Measurements from ENCODE around the gene ST6GALNAC1.

Gene ST6GALNAC1

DNA sequence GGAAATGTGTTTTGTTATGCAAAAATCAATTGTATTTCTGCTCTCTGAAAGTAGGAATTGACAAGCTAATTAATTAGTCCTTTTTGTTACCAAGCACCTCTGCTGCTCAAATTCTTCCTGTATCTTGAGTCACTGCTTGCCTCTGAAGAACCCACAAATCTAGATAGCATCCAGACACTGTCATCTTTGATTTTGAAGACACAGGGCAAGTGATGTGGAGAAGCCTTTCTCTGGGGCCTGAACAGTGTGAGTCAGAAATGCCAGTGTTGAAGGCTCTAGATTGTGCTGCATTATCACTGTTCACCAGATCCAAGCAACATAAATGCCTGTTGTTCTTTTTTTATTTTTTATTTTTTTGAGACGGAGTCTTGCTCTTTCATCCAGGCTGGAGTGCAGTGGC, 10.9 kb upstream of the ST6GALNAC1 start:
- H2AFZ ChIP-seq (ENCODE audit: low read depth, low read length, severe bottlenecking), result no peak overlapping the region
- no peaks in the 10 kb centered on the region for H3K27me3 ChIP-seq (ENCODE audit: low read length)
- no peak overlapping the region for H3K4me3 ChIP-seq (ENCODE audit: insufficient read depth, low read length, poor library complexity, severe bottlenecking)
- H3K9ac ChIP-seq (ENCODE audit: low read length), result no peak overlapping the region
- no peak for TF ChIP-seq EZH2phosphoT487 (conservative IDR thresholded peaks at IDR 0.05; ENCODE audit: low read length)
- TF ChIP-seq, protein P1, sequence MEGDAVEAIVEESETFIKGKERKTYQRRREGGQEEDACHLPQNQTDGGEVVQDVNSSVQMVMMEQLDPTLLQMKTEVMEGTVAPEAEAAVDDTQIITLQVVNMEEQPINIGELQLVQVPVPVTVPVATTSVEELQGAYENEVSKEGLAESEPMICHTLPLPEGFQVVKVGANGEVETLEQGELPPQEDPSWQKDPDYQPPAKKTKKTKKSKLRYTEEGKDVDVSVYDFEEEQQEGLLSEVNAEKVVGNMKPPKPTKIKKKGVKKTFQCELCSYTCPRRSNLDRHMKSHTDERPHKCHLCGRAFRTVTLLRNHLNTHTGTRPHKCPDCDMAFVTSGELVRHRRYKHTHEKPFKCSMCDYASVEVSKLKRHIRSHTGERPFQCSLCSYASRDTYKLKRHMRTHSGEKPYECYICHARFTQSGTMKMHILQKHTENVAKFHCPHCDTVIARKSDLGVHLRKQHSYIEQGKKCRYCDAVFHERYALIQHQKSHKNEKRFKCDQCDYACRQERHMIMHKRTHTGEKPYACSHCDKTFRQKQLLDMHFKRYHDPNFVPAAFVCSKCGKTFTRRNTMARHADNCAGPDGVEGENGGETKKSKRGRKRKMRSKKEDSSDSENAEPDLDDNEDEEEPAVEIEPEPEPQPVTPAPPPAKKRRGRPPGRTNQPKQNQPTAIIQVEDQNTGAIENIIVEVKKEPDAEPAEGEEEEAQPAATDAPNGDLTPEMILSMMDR (IDR thresholded peaks at IDR 0.05; ENCODE audit: insufficient read depth, low read length, poor library complexity, severe bottlenecking), result no peak
- H3K79me2 ChIP-seq (ENCODE audit: insufficient read depth, low read length), result no peaks in the 10 kb centered on the region
- no peaks in the 10 kb centered on the region for H3K9me2 ChIP-seq (replicated peaks; ENCODE audit: insufficient read depth, low read length)
- H4K20me1 ChIP-seq (ENCODE audit: low read depth, low read length), result no peaks in the 10 kb centered on the region
- H3F3A ChIP-seq (ENCODE audit: insufficient read depth), result no peaks in the 10 kb centered on the region
- no peaks in the 10 kb centered on the region for H3K36me3 ChIP-seq (ENCODE audit: low read length)
- H3K9me3 ChIP-seq (ENCODE audit: insufficient read depth, low read length), result no peaks in the 10 kb centered on the region
- no peak overlapping the region for H3K27ac ChIP-seq (ENCODE audit: low read depth, low read length)
- no peak overlapping the region for H3K4me2 ChIP-seq (ENCODE audit: low read depth, low read length, poor library complexity, severe bottlenecking)

DNA sequence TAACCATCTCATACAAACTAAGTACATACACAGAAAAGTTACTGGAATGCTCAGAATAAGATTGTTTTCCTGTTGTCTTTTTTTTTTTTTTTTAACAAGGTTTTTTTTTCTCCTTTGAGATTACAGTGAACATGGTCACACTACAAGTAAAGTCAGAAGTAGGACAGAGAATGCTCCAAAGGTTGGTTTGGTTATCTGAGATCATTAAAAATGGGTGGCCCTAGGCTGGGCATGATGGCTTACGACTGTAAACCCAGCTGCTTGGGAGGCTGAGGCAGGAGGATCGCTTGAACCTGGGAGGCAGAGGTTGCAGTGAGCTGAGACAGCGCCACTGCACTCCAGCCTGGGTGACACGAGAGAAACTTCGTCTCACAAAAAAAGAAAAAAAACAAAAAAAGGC, 6.9 kb upstream of the ST6GALNAC1 start:
- Histone ChIP-seq H3K4me2 (ENCODE audit: low read depth, low read length, poor library complexity, severe bottlenecking) (no peak overlapping the region), H3K27ac (ENCODE audit: low read depth, low read length) (no peak overlapping the region), H3K9me2 (replicated peaks; ENCODE audit: insufficient read depth, low read length) (no peaks in the 10 kb centered on the region), H3K36me3 (ENCODE audit: low read length) (no peaks in the 10 kb centered on the region), H2AFZ (ENCODE audit: low read depth, low read length, severe bottlenecking) (no peak overlapping the region), H3K9me3 (ENCODE audit: insufficient read depth, low read length) (no peaks in the 10 kb centered on the region), H3K27me3 (ENCODE audit: low read length) (no peaks in the 10 kb centered on the region), H4K20me1 (ENCODE audit: low read depth, low read length) (no peaks in the 10 kb centered on the region), H3F3A (ENCODE audit: insufficient read depth) (no peaks in the 10 kb centered on the region), H3K4me3 (ENCODE audit: insufficient read depth, low read length, poor library complexity, severe bottlenecking) (no peak overlapping the region), H3K79me2 (ENCODE audit: insufficient read depth, low read length) (no peaks in the 10 kb centered on the region), H3K9ac (ENCODE audit: low read length) (no peak overlapping the region)
- TF ChIP-seq, protein P1 (IDR thresholded peaks at IDR 0.05; ENCODE audit: insufficient read depth, low read length, poor library complexity, severe bottlenecking), result no peak
- no peak for TF ChIP-seq EZH2phosphoT487 (conservative IDR thresholded peaks at IDR 0.05; ENCODE audit: low read length)

DNA sequence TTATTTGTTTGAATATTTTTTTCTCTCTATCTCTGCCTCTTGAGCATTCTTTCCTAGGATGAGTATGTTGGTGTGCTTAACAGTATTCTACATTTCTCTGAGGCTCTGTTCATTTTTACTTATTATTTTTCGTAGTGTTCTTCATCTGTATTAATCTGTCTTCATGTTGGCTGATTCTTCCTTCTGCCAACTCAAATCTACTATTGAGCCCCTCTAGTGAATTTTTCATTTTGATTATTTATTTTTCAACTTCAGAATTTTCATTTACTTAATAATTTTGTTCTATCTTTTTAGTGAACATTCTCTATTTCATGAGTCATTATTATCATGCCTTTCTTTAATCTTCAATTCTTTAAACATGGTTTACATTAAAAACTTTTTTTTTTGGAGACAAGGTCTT, 3.2 kb upstream of the ST6GALNAC1 start:
- no peak overlapping the region for H3K27ac ChIP-seq (ENCODE audit: low read depth, low read length)
- H3K4me2 ChIP-seq (ENCODE audit: low read depth, low read length, poor library complexity, severe bottlenecking), result no peak overlapping the region
- H3K9me3 ChIP-seq (ENCODE audit: insufficient read depth, low read length), result no peaks in the 10 kb centered on the region
- H3K36me3 ChIP-seq (ENCODE audit: low read length), result no peaks in the 10 kb centered on the region
- H3F3A ChIP-seq (ENCODE audit: insufficient read depth), result no peaks in the 10 kb centered on the region
- H2AFZ ChIP-seq (ENCODE audit: low read depth, low read length, severe bottlenecking), result no peak overlapping the region
- no peaks in the 10 kb centered on the region for H3K27me3 ChIP-seq (ENCODE audit: low read length)
- H4K20me1 ChIP-seq (ENCODE audit: low read depth, low read length), result no peaks in the 10 kb centered on the region
- H3K9ac ChIP-seq (ENCODE audit: low read length), result no peak overlapping the region
- H3K79me2 ChIP-seq (ENCODE audit: insufficient read depth, low read length), result no peaks in the 10 kb centered on the region
- no peaks in the 10 kb centered on the region for H3K9me2 ChIP-seq (replicated peaks; ENCODE audit: insufficient read depth, low read length)
- H3K4me3 ChIP-seq (ENCODE audit: insufficient read depth, low read length, poor library complexity, severe bottlenecking), result no peak overlapping the region
- TF ChIP-seq, protein P1 (IDR thresholded peaks at IDR 0.05; ENCODE audit: insufficient read depth, low read length, poor library complexity, severe bottlenecking), result no peak
- TF ChIP-seq EZH2phosphoT487 (conservative IDR thresholded peaks at IDR 0.05; ENCODE audit: low read length), result no peak
